ENCODE results near the gene CDKN2B-AS1. TPM values are rescaled to one million over a fixed set of nuclear protein-coding genes. Genes with fewer than 3 reads are reported as not detected.
A peak's percentile ranks its signal among the peaks of the same experiment; 100 is the strongest.

Gene CDKN2B-AS1
- total and polyA plus RNA-seq, 2 of the 13 experiments (the other 11 are each of a cell fraction or from before 2014, with no cell fraction given): 0.64 to 2.3 TPM

DNA sequence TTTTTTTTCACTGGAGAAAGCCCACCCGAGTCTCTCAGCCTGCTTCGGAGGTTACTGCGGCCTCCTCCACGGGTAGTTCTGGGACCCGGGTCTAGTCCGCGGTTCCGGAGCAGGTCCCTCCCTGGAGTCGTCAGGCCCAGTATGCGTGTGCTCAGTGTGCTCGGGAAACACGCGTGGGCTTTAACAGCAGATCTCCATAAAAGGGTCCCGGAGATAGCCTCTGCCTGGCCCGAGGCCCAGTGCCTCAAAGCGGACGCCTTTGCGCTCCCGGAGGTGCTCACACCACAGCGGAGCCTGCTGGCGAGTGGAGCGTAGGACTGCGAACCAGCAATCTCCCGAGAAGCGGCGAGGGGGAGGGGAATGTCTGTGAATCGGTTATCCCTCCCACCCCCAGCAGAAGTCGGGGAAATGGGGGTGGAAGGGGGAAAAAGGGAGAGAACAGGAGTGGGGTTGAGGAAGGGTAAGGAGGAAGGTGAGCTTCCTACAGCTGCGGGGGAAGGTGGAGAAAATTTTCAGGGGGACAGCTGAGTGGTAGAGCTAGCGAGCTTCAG is 29.1 kb upstream of the CDKN2B-AS1 start (continued):
- no peak for TF ChIP-seq LCORL (IDR thresholded peaks at IDR 0.05)
- TF ChIP-seq LCORL (CRISPR knock-in tag; IDR thresholded peaks at IDR 0.05): 0 out of 2 replicates have a peak, but pooled peaks have one; percentile 43
- TF ChIP-seq, protein P1, sequence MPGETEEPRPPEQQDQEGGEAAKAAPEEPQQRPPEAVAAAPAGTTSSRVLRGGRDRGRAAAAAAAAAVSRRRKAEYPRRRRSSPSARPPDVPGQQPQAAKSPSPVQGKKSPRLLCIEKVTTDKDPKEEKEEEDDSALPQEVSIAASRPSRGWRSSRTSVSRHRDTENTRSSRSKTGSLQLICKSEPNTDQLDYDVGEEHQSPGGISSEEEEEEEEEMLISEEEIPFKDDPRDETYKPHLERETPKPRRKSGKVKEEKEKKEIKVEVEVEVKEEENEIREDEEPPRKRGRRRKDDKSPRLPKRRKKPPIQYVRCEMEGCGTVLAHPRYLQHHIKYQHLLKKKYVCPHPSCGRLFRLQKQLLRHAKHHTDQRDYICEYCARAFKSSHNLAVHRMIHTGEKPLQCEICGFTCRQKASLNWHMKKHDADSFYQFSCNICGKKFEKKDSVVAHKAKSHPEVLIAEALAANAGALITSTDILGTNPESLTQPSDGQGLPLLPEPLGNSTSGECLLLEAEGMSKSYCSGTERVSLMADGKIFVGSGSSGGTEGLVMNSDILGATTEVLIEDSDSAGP (CRISPR knock-in tag; IDR thresholded peaks at IDR 0.05; ENCODE audit: borderline replicate concordance): peak; percentile 32; the same call in 1 of the 2 replicates
- TF ChIP-seq PREB (CRISPR knock-in tag; IDR thresholded peaks at IDR 0.05): no peak
- peak; percentile 85 for TF ChIP-seq ZFX (CRISPR knock-in tag; IDR thresholded peaks at IDR 0.05; ENCODE audit: low read depth)
- peak; percentile 43; the same call in 1 of the 2 replicates for TF ChIP-seq ZNF574 (CRISPR knock-in tag; IDR thresholded peaks at IDR 0.05)
- peak; percentile 55; the same call in 1 of the 2 replicates for TF ChIP-seq RAD21 (CRISPR knock-in tag; IDR thresholded peaks at IDR 0.05)
- no peak for TF ChIP-seq PAF1 (CRISPR knock-in tag; IDR thresholded peaks at IDR 0.05)
- TF ChIP-seq TOPORS (CRISPR knock-in tag; IDR thresholded peaks at IDR 0.05): 0 out of 2 replicates have a peak, but pooled peaks have one; percentile 25
- TF ChIP-seq, protein P2, sequence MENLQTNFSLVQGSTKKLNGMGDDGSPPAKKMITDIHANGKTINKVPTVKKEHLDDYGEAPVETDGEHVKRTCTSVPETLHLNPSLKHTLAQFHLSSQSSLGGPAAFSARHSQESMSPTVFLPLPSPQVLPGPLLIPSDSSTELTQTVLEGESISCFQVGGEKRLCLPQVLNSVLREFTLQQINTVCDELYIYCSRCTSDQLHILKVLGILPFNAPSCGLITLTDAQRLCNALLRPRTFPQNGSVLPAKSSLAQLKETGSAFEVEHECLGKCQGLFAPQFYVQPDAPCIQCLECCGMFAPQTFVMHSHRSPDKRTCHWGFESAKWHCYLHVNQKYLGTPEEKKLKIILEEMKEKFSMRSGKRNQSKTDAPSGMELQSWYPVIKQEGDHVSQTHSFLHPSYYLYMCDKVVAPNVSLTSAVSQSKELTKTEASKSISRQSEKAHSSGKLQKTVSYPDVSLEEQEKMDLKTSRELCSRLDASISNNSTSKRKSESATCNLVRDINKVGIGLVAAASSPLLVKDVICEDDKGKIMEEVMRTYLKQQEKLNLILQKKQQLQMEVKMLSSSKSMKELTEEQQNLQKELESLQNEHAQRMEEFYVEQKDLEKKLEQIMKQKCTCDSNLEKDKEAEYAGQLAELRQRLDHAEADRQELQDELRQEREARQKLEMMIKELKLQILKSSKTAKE (CRISPR knock-in tag; IDR thresholded peaks at IDR 0.05; ENCODE audit: borderline replicate concordance): no peak
- no peak for TF ChIP-seq REPIN1 (CRISPR knock-in tag; IDR thresholded peaks at IDR 0.05; ENCODE audit: borderline replicate concordance, low read depth)
- TF ChIP-seq KDM2A (CRISPR knock-in tag; IDR thresholded peaks at IDR 0.05; ENCODE audit: borderline replicate concordance, low read depth): peak; percentile 79
- TF ChIP-seq JARID2 (CRISPR knock-in tag; IDR thresholded peaks at IDR 0.05; ENCODE audit: insufficient replicate concordance): no peak
- 0 out of 2 replicates have a peak, but pooled peaks have one; percentile 54 for TF ChIP-seq PCBP1 (IDR thresholded peaks at IDR 0.05; ENCODE audit: borderline replicate concordance, low read depth, low read length)
- TF ChIP-seq, protein P3, sequence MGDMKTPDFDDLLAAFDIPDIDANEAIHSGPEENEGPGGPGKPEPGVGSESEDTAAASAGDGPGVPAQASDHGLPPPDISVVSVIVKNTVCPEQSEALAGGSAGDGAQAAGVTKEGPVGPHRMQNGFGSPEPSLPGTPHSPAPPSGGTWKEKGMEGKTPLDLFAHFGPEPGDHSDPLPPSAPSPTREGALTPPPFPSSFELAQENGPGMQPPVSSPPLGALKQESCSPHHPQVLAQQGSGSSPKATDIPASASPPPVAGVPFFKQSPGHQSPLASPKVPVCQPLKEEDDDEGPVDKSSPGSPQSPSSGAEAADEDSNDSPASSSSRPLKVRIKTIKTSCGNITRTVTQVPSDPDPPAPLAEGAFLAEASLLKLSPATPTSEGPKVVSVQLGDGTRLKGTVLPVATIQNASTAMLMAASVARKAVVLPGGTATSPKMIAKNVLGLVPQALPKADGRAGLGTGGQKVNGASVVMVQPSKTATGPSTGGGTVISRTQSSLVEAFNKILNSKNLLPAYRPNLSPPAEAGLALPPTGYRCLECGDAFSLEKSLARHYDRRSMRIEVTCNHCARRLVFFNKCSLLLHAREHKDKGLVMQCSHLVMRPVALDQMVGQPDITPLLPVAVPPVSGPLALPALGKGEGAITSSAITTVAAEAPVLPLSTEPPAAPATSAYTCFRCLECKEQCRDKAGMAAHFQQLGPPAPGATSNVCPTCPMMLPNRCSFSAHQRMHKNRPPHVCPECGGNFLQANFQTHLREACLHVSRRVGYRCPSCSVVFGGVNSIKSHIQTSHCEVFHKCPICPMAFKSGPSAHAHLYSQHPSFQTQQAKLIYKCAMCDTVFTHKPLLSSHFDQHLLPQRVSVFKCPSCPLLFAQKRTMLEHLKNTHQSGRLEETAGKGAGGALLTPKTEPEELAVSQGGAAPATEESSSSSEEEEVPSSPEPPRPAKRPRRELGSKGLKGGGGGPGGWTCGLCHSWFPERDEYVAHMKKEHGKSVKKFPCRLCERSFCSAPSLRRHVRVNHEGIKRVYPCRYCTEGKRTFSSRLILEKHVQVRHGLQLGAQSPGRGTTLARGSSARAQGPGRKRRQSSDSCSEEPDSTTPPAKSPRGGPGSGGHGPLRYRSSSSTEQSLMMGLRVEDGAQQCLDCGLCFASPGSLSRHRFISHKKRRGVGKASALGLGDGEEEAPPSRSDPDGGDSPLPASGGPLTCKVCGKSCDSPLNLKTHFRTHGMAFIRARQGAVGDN (CRISPR knock-in tag; IDR thresholded peaks at IDR 0.05): peak; percentile 77

Measured in HepG2 (cell line).